Measurements from ENCODE around the gene TSR3.

The TSR3 gene

GRCh38 chr16:1355591-1355990 is 3.9 kb upstream of the TSR3 start:
- DNase-seq (ENCODE audit: low read depth in 4 of 4, low spot score in 1 of 4): no peak

- DNase-seq (ENCODE audit: low read depth in 4 of 4, low spot score in 1 of 4): no peak
Measured at GRCh38 chr16:1354815-1355540, 3.3 kb upstream of the TSR3 start.

- DNase-seq (ENCODE audit: low read depth in 4 of 4, low spot score in 1 of 4): no peak
Measured at GRCh38 chr16:1351215-1351581, 480 bp downstream of the TSR3 start.

GRCh38 chr16:1350691-1351090 is 987 bp downstream of the TSR3 start:
- DNase-seq (ENCODE audit: low read depth in 4 of 4, low spot score in 1 of 4): no peak

GRCh38 chr16:1349951-1350350 is 1.7 kb downstream of the TSR3 start:
- DNase-seq (ENCODE audit: low read depth in 4 of 4, low spot score in 1 of 4): no peak

- no peak for DNase-seq (ENCODE audit: low read depth in 4 of 4, low spot score in 1 of 4)
Measured at GRCh38 chr16:1349351-1349750, 2.3 kb downstream of the TSR3 start.

- DNase-seq (ENCODE audit: low read depth in 4 of 4, low spot score in 1 of 4): no peak
Measured at GRCh38 chr16:1348926-1349325, 2.8 kb downstream of the TSR3 start.

- no peak for DNase-seq (ENCODE audit: low read depth in 4 of 4, low spot score in 1 of 4)
Measured at GRCh38 chr16:1348441-1348840, 3.2 kb downstream of the TSR3 start.

GRCh38 chr16:1347962-1348361 is 3.7 kb downstream of the TSR3 start:
- no peak for DNase-seq (ENCODE audit: low read depth in 4 of 4, low spot score in 1 of 4)

GRCh38 chr16:1347286-1347855 is 4.3 kb downstream of the TSR3 start:
- DNase-seq (ENCODE audit: low read depth in 4 of 4, low spot score in 1 of 4): no peak

- no peak for DNase-seq (ENCODE audit: low read depth in 4 of 4, low spot score in 1 of 4)
Measured at GRCh38 chr16:1346422-1347285, 5.0 kb downstream of the TSR3 start.

GRCh38 chr16:1345651-1346421 is 5.8 kb downstream of the TSR3 start:
- no peak for DNase-seq (ENCODE audit: low read depth in 4 of 4, low spot score in 1 of 4)

- DNase-seq (ENCODE audit: low read depth in 4 of 4, low spot score in 1 of 4): no peak
Measured at GRCh38 chr16:1345087-1345486, 6.6 kb downstream of the TSR3 start.

- no peak for DNase-seq (ENCODE audit: low read depth in 4 of 4, low spot score in 1 of 4)
Measured at GRCh38 chr16:1344499-1344898, 7.2 kb downstream of the TSR3 start.

- DNase-seq (ENCODE audit: low read depth in 4 of 4, low spot score in 1 of 4): no peak
Measured at GRCh38 chr16:1343428-1344242, 8.0 kb downstream of the TSR3 start.

GRCh38 chr16:1342526-1343427 is 8.9 kb downstream of the TSR3 start:
- peak; percentile 60 to 88 (median 82) for DNase-seq (ENCODE audit: low read depth in 4 of 4, low spot score in 1 of 4)

GRCh38 chr16:1341495-1342420 is 9.9 kb downstream of the TSR3 start:
- DNase-seq (ENCODE audit: low read depth in 4 of 4, low spot score in 1 of 4): no peak

- DNase-seq (ENCODE audit: low read depth in 4 of 4, low spot score in 1 of 4): no peak
Measured at GRCh38 chr16:1340730-1341494, 10.8 kb downstream of the TSR3 start.

Data from stimulated activated CD4-positive, alpha-beta T cell treated with anti-CD3 and anti-CD28 coated beads, Interleukin-1b, Interleukin-23, amount 100 ng/mL, for 24 hours (primary cell).